ENCODE data around the gene SOX5.

DNA sequence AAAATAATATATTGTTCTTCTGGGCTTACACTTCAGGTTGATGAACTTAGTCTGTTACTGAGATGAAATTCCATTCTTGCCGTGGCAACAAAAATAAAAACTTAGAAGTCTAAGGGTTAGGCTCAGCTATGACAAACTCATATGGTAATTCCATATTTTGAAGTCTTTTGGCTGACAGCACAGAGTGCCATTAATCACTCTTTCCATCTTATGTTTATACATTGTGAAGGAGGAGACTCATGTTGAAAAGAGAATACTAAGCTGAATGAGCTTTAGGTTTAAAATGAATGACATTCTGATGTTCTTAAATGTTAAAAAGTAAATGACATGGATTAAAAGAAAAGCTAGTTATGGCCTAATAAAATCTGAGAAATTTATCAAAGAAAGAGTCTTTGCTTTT lies 291.9 kb downstream of the SOX5 start:
- TF ChIP-seq EZH2 (optimal IDR thresholded peaks at IDR 0.05; ENCODE audit: low read depth, low read length) (no peak), EZH2phosphoT487 (IDR thresholded peaks at IDR 0.05; ENCODE audit: low read length) (no peak)
- TF ChIP-seq, protein P1, sequence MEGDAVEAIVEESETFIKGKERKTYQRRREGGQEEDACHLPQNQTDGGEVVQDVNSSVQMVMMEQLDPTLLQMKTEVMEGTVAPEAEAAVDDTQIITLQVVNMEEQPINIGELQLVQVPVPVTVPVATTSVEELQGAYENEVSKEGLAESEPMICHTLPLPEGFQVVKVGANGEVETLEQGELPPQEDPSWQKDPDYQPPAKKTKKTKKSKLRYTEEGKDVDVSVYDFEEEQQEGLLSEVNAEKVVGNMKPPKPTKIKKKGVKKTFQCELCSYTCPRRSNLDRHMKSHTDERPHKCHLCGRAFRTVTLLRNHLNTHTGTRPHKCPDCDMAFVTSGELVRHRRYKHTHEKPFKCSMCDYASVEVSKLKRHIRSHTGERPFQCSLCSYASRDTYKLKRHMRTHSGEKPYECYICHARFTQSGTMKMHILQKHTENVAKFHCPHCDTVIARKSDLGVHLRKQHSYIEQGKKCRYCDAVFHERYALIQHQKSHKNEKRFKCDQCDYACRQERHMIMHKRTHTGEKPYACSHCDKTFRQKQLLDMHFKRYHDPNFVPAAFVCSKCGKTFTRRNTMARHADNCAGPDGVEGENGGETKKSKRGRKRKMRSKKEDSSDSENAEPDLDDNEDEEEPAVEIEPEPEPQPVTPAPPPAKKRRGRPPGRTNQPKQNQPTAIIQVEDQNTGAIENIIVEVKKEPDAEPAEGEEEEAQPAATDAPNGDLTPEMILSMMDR (IDR thresholded peaks at IDR 0.05; ENCODE audit: low read length): no peak

Data from MM.1S (cell line).